Panc1 (cell line): Measurements from ENCODE around the gene DNAJC16. TPM values are rescaled to one million over a fixed set of nuclear protein-coding genes. Genes with fewer than 3 reads are reported as not detected.

Experiments used
- ATAC-seq: fragments of 200-7000 bp; cut with Tn5 transposase; 2 replicates; pipeline ENCODE4 v1.9.1; 2020; ENCODE audit warnings: mild to moderate bottlenecking, moderate library complexity
- BruUV-seq: library from RNA; stranded (reverse); fragments of 400-500 nt; replicated peaks from 2 replicates; lab custom pipeline; 2021; lab: Mats Ljungman, UMichigan
- CTCF ChIA-PET: fragments of 300-600 bp; sonication (Branson Sonifier 250); formaldehyde crosslinking; loops from one replicate; lab custom pipeline; 2022; ENCODE audit warnings: antibody characterized with exemption; lab: Charles Lee
- POLR2A ChIA-PET: fragments of 300-600 bp; sonication (Branson Sonifier 250); formaldehyde crosslinking; loops from one replicate; lab custom pipeline; 2022; ENCODE audit warnings: antibody characterized with exemption; lab: Charles Lee
- DNase-seq: peaks from one replicate; pipeline ENCODE4 v3.0.0-alpha.2; 2010; ENCODE audit warnings: low read depth, low spot score
- H3K27ac ChIP-seq: 2 replicates; pipeline ENCODE4 v1.5.1; 2011; ENCODE audit warnings: mild to moderate bottlenecking, low read length, inconsistent platforms
- H3K27me3 ChIP-seq: fragments of 200-500 bp; sonication (Bioruptor generic); 2 replicates; pipeline ENCODE4 v1.6.0; 2014; ENCODE audit warnings: low read length, inconsistent platforms; ENCODE audit not compliant: control insufficient read depth, insufficient read depth
- H3K36me3 ChIP-seq: fragments of 200-500 bp; sonication (Bioruptor generic); 2 replicates; pipeline ENCODE4 v1.5.1; 2014; ENCODE audit warnings: inconsistent platforms, mild to moderate bottlenecking, low read length, moderate library complexity; ENCODE audit not compliant: control insufficient read depth, insufficient read depth
- H3K4me1 ChIP-seq: 2 replicates; pipeline ENCODE4 v1.5.1; 2011; ENCODE audit warnings: inconsistent platforms, mild to moderate bottlenecking, low read length, moderate library complexity; ENCODE audit not compliant: control insufficient read depth, insufficient read depth
- H3K4me3 ChIP-seq, 2 experiments: 2 replicates each; pipeline ENCODE4 v1.5.1; 2011 to 2012; ENCODE audit warnings: low read depth in 2 of 2, low read length in 2 of 2, mild to moderate bottlenecking in 2 of 2, inconsistent platforms in 1 of 2, moderate library complexity in 1 of 2
- H3K9me3 ChIP-seq: fragments of 200-500 bp; sonication (Bioruptor generic); 2 replicates; pipeline ENCODE4 v1.5.1; 2014; ENCODE audit warnings: low read depth, mild to moderate bottlenecking, inconsistent platforms, low read length, moderate library complexity; ENCODE audit not compliant: control insufficient read depth, insufficient read depth
- CTCF ChIP-seq: fragments of 450-650 bp; IDR thresholded peaks from 2 replicates; pipeline ENCODE4 v1.5.1; 2017; ENCODE audit warnings: mild to moderate bottlenecking
- POLR2AphosphoS5 ChIP-seq: IDR thresholded peaks from 2 replicates; pipeline ENCODE4 v1.6.1; 2012; ENCODE audit warnings: mild to moderate bottlenecking, low read depth, low read length, moderate library complexity
- REST ChIP-seq, 2 experiments: IDR thresholded peaks; 2 replicates each; pipeline ENCODE4 v1.6.1; 2011 to 2012; ENCODE audit warnings: low read depth in 2 of 2, control low read depth in 1 of 2, low read length in 1 of 2, mild to moderate bottlenecking in 1 of 2, moderate library complexity in 1 of 2; ENCODE audit not compliant: insufficient read depth in 1 of 2
- SIN3A ChIP-seq: IDR thresholded peaks from 2 replicates; pipeline ENCODE4 v1.6.1; 2012; ENCODE audit warnings: low read depth, mild to moderate bottlenecking, low read length, moderate library complexity, borderline replicate concordance; ENCODE audit not compliant: insufficient read depth
- TCF7L2 ChIP-seq: IDR thresholded peaks from 2 replicates; pipeline ENCODE4 v1.6.1; 2011; ENCODE audit warnings: mild to moderate bottlenecking, low read depth, low read length, inconsistent platforms
- in situ Hi-C: cut with HindIII; loops from 2 replicates; pipeline ENCODE4 v1.10.0; 2016; ENCODE audit warnings: low sequenced_read_pairs, low pct_unique_long_range_greater_than_20kb
- intact Hi-C: fragments of 100-400 bp; cut with micrococcal nuclease; formaldehyde crosslinking; loops from one replicate; pipeline ENCODE4 v1.10.0; 2022; ENCODE audit not compliant: unreplicated experiment
- total RNA-seq: library from RNA; stranded (reverse); gene quantifications from one replicate; pipeline ENCODE4 v1.2.1, GENCODE V29; 2021; ENCODE audit not compliant: unreplicated experiment

Gene DNAJC16
- total RNA-seq, 1 experiment from 2014 or later = 22.0 TPM

DNA sequence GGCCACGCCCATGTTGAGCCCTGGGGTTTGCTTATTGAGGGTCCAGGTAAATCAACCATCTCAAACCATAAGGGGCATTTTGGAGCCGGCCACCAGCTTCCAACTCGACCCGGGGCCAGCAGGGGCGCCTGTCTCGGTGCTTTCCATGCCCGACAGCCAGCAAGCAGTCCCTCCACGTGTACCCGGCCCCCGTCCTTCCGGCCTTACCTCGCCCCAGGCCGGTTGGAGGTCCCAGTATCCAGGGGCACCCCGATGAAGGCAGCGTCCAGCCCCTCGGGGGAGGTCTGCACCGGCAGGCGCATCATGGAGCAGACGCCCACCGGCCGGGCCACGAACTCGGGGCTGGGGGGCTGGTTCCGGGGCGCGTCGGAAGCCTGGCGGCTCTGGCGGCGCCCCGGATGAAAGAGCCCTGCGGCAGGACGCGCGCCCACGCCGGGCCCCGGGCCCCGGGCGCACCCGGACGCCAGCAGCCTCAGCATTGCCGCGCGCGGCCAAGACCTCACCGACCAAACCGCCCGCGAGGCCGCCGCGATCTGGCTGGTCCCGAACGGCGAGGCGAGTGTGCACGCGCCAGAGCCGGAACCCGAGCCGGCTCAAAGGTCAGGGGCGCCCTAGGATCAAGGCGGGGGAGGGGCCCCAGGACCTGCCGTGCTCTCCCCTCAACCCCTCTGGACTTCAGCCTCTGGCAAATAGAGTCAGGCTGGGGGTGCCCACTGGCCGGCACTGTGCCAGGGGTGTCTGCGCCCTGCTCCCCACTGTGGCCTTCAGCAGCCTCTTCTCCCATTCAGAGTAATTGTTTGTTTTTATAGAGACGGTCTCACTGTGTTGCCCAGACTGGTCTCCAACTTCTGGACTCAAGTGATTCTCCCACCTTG lies 58.1 kb downstream of the DNAJC16 start, which contains the start of gene AGMAT:
AGMAT (minus strand) TSS at position 563 of the 875 bp plus-strand sequence; CDS start at position 479, 84 bp downstream.
- ATAC-seq = peak; percentile 92
- intact Hi-C loops = no loop called here
- POLR2A ChIA-PET = interaction anchor here (0.6 to 0.8 kb wide), 2 partner anchors 40 to 228 kb away, joined by 3 to 6 read pairs; no protein-coding TSS in a partner anchor

GRCh38 chr1:15592285-15592684 lies 65.6 kb downstream of the DNAJC16 start:
- TF ChIP-seq CTCF = no peak
- TF ChIP-seq POLR2AphosphoS5 = no peak
- no peak for TF ChIP-seq SIN3A
- no peak for TF ChIP-seq TCF7L2
- no peak for TF ChIP-seq REST (IDR thresholded peaks at IDR 0.05; ENCODE audit: insufficient read depth in 1 of 2, low read depth in 2 of 2, low read length in 1 of 2)
- H3K36me3 ChIP-seq = no peaks in the 10 kb centered on the region
- H3K9me3 ChIP-seq = no peaks in the 10 kb centered on the region
- CTCF ChIA-PET = no interaction called here
- H3K27ac ChIP-seq = no peak overlapping the region
- in situ Hi-C loops (no loop called here), intact Hi-C loops (no loop called here)
- no peak overlapping the region for H3K4me3 ChIP-seq
- H3K4me1 ChIP-seq = no peaks in the 10 kb centered on the region
- no peak for ATAC-seq
- H3K27me3 ChIP-seq = no peaks in the 10 kb centered on the region
- BruUV-seq = no TSS peak
- DNase-seq = no peak
- POLR2A ChIA-PET = no interaction called here

More for the DNA sequence above, 58.1 kb downstream of the DNAJC16 start, which contains the start of gene AGMAT:
- CTCF ChIA-PET = no interaction called here
- no TSS peak for BruUV-seq
- H3K36me3 ChIP-seq = no peaks in the 10 kb centered on the region
- H3K4me1 ChIP-seq = no peaks in the 10 kb centered on the region
- H3K4me3 ChIP-seq = peak within 1 kb of the TSS; percentile 49 to 61
- H3K27ac ChIP-seq = peak within 1 kb of the TSS; percentile 62
- TF ChIP-seq TCF7L2 (peak; percentile 48; the same call in 1 of the 2 replicates), POLR2AphosphoS5 (peak; percentile 35; the same call in 1 of the 2 replicates), CTCF (no peak; the same call in 1 of the 2 replicates)
- no peak for DNase-seq
- H3K9me3 ChIP-seq = no peaks in the 10 kb centered on the region
- H3K27me3 ChIP-seq = no peaks in the 10 kb centered on the region
- in situ Hi-C loops = no loop called here
